Measurements from ENCODE around the gene HDX. TPM values are rescaled to one million over a fixed set of nuclear protein-coding genes. Genes with fewer than 3 reads are reported as not detected.

HDX gene
- total and polyA plus RNA-seq, 8 donors: under 0.01 to 5.7 (median 1.1) TPM

DNA sequence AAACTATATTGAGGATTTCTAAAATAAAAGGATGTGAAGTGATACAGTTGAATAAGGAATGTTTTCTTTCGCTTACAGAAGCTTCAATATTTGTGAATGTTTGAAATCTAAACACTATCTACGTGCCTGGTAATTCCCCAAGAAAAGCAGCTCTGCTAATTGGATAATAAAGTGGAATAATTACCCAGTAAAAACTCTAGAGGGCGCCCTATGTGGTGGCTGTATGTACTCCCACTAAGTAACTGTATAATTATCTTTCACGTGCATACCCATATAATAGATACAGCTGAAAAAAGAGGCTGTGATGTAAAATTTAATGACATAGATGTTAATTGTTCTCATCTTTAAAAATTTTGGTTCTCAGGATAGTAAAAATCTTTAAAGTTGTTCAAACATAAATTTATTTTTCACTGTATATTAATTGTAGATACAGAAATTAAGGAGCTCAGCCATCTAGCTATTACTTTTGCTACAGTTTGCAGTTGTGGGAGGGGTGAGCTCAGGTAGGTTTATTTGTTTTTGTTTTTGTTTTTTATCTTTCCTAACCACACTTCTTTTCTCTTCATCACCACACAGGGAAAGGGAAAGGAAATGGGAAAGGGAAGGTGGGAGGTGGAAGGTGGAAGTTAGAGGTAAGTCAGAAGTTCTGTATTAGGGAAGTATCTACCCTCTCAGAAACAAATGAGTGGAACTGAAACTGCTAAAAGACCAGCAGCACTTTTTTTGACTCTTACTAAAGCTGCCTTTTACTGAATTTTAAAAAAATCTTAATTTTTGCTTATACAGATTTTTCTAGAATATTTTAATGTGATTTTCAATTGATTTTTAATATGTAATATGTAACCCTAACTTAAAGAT lies 162.5 kb downstream of the HDX start:
- intact Hi-C loops (cut with DNase I; ENCODE audit: low total_unique reads): no loop called here
- DNase-seq: peak in 1 of 2 donors; percentile 15
- H3K36me3 ChIP-seq: no peaks in the 10 kb centered on the region
- H3K4me3 ChIP-seq: no peak overlapping the region
- no peaks in the 10 kb centered on the region for H3K4me1 ChIP-seq
- H3K9me3 ChIP-seq: no peaks in the 10 kb centered on the region
- no peak for TF ChIP-seq POLR2AphosphoS5 (IDR thresholded peaks at IDR 0.05)
- no peak for TF ChIP-seq EP300 (IDR thresholded peaks at IDR 0.05)
- peak in 3 of 7 experiments; percentile 30 to 41 (median 32) for TF ChIP-seq CTCF (IDR thresholded peaks at IDR 0.05)
- no peak overlapping the region for H3K27ac ChIP-seq
- WGBS, 5 donors: 8 to 25% (median 14%) methylated on average over 4 of the region's 4 CpGs
- no peaks in the 10 kb centered on the region for H3K27me3 ChIP-seq

DNA sequence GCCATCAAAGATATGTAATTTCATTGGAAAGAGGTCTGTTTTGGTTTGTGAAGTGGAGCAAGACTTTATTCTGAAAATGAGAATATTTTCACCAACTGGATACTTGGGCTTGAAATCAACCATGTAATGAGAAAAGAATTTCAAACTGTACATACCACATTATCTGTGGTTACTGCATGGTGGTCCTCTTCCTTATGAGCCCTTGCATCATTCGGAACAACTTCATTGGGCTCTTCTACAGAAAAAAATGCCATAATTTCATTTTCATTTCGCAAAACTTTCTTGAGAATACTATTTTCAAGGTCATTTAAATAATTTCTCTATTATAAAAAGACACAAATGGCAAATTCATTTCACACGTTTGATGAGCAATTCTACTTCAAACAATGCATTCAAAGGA lies 165.6 kb downstream of the HDX start:
- 53 to 93% (median 65%) methylated on average over 3 of the region's 3 CpGs for whole genome bisulfite sequencing, 5 donors
- intact Hi-C loops (cut with DNase I; ENCODE audit: low total_unique reads): no loop called here
- Histone ChIP-seq H3K4me3 (no peak overlapping the region), H3K27ac (no peak overlapping the region), H3K27me3 (no peaks in the 10 kb centered on the region), H3K9me3 (no peaks in the 10 kb centered on the region), H3K4me1 (no peaks in the 10 kb centered on the region), H3K36me3 (no peaks in the 10 kb centered on the region)
- no peak for DNase-seq
- TF ChIP-seq POLR2AphosphoS5 (IDR thresholded peaks at IDR 0.05): no peak

DNA sequence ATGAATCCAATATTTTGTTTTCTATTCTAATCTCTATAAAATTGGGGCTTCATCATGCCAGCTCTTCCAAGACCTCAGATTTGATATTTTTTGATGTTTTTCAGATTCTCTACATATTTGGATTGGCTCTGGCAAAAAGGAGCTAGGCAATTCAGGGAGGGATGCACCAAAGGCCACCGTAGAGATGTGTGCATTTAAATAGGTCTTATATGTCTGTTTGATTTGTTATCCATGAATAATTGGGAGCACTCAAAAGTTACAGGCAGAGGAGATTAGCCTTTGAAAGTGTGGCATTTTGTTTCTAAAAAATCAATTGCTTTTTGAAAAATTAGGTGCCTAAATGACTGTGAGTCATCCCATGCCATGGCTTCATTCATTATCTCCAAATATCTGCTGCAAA lies 167.1 kb downstream of the HDX start:
- Histone ChIP-seq H3K27ac (no peak overlapping the region), H3K4me3 (no peak overlapping the region), H3K4me1 (no peaks in the 10 kb centered on the region), H3K9me3 (no peaks in the 10 kb centered on the region), H3K36me3 (no peaks in the 10 kb centered on the region), H3K27me3 (no peaks in the 10 kb centered on the region)
- TF ChIP-seq POLR2A (IDR thresholded peaks at IDR 0.05) (no peak), CTCF (IDR thresholded peaks at IDR 0.05) (no peak), EP300 (IDR thresholded peaks at IDR 0.05) (no peak), POLR2AphosphoS5 (IDR thresholded peaks at IDR 0.05) (no peak)
- DNase-seq: no peak
- intact Hi-C loops (cut with DNase I; ENCODE audit: low total_unique reads): no loop called here
- WGBS, 5 donors: 54 to 80% (median 65%) methylated on average over 1 of the region's 1 CpG

DNA sequence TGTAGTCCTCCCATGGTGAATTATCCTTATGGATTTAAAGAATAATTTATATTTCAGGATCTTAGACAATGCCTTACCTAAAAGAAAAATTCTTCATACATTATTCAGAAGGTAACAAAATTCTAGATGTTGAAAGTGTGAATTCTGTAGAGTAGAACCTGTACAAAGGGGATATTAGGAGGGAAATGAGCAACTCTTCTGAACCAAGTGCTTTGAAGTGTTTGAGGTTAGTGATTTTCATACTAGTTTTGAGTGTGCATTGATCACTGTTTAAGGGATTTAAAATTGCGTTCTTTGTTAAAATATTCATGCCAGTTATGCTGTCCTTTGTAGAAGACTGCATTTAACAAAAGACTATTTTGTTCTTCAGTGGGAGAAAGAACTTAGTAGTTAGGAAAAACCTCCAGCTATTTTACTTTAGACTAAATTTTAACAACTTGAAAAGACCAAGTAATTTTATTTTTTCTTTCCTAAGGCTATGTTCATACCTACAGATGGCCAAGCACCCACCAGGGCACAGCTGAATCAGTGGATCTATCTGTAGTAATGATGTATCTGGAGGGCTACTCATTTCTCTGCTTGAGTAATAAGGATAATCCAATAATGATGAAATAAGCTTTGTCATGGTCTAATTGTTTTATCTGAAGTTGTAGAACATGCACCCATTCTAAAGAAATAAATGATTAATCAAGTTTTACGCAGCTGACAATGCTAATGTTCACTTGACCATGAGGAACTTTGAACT lies 180.0 kb downstream of the HDX start:
- intact Hi-C loops (cut with DNase I; ENCODE audit: low total_unique reads): no loop called here
- no peak for DNase-seq
- Histone ChIP-seq H3K4me1 (no peaks in the 10 kb centered on the region), H3K27me3 (no peaks in the 10 kb centered on the region), H3K27ac (no peak overlapping the region), H3K4me3 (no peak overlapping the region), H3K9me3 (no peaks in the 10 kb centered on the region), H3K36me3 (no peaks in the 10 kb centered on the region)
- 48 to 82% (median 74%) methylated on average over 2 of the region's 2 CpGs for WGBS, 5 donors
- no peak for TF ChIP-seq CTCF (IDR thresholded peaks at IDR 0.05)
- TF ChIP-seq POLR2AphosphoS5 (IDR thresholded peaks at IDR 0.05): no peak
- TF ChIP-seq POLR2A (IDR thresholded peaks at IDR 0.05): no peak
- TF ChIP-seq EP300 (IDR thresholded peaks at IDR 0.05): no peak

Data from stomach (tissue), 9 donors.